ENCODE measurements around the gene MAPK11.

DNA sequence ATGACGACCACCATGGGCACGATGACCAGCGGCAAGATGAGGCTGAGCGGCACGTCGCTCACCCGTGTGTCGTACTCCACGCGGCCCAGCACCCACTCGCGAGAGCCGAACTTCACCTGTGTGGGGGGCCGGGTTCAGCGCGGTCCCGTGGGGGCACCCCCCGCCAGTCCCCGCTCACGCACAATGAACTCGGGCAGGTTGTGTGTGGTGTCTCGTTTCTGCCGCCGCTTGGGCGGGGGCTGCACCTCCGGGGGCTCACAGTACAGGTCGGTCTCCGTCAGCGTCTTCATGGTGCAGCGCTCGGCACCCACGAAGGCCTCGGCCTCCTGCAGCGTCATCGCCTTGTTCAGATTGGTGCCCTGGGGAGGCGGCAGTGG lies 11.2 kb upstream of the MAPK11 start:
- TF ChIP-seq, protein P1, sequence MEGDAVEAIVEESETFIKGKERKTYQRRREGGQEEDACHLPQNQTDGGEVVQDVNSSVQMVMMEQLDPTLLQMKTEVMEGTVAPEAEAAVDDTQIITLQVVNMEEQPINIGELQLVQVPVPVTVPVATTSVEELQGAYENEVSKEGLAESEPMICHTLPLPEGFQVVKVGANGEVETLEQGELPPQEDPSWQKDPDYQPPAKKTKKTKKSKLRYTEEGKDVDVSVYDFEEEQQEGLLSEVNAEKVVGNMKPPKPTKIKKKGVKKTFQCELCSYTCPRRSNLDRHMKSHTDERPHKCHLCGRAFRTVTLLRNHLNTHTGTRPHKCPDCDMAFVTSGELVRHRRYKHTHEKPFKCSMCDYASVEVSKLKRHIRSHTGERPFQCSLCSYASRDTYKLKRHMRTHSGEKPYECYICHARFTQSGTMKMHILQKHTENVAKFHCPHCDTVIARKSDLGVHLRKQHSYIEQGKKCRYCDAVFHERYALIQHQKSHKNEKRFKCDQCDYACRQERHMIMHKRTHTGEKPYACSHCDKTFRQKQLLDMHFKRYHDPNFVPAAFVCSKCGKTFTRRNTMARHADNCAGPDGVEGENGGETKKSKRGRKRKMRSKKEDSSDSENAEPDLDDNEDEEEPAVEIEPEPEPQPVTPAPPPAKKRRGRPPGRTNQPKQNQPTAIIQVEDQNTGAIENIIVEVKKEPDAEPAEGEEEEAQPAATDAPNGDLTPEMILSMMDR (IDR thresholded peaks at IDR 0.05): no peak
- no peak for TF ChIP-seq EZH2 (IDR thresholded peaks at IDR 0.05; ENCODE audit: borderline replicate concordance, insufficient read depth, low read depth, low read length, poor library complexity, severe bottlenecking)

All from B cell (primary cell).